NCI-H460 (cell line): ENCODE measurements around the gene TCAP. TPM values are rescaled to one million over a fixed set of nuclear protein-coding genes. Genes with fewer than 3 reads are reported as not detected.

ENCODE experiments used
- DNase-seq: peaks from one replicate; pipeline ENCODE4 v3.0.0-alpha.2; 2016; ENCODE audit warnings: low read depth; ENCODE audit errors: extremely low read depth
- total RNA-seq: library from RNA; depleted of rRNA; stranded (reverse); fragments of >200 nt; shearing (Covaris generic); gene quantifications from 2 replicates; pipeline ENCODE4 v1.2.3, GENCODE V29; 2014

Gene TCAP
- total RNA-seq, 1 experiment from 2014 or later, result 1.1 TPM

GRCh38 chr17:39665642-39666224, 584 bp downstream of the TCAP start:
- DNase-seq, result no peak

- no peak for DNase-seq
Observed at GRCh38 chr17:39666231-39666600, 1.1 kb downstream of the TCAP start.

GRCh38 chr17:39666601-39667261, 1.6 kb downstream of the TCAP start:
- DNase-seq, result no peak

GRCh38 chr17:39667262-39667944, 2.3 kb downstream of the TCAP start:
- DNase-seq, result no peak

- peak; percentile 59 for DNase-seq
Observed at GRCh38 chr17:39667945-39668924, 3.1 kb downstream of the TCAP start, which contains the start of gene PNMT. TSS of gene PNMT (plus strand) at chr17:39668453. CDS start at chr17:39668476, 23 bp downstream.

GRCh38 chr17:39669897-39670735, 5.0 kb downstream of the TCAP start:
- DNase-seq, result no peak

GRCh38 chr17:39670746-39671145, 5.6 kb downstream of the TCAP start:
- no peak for DNase-seq

GRCh38 chr17:39671651-39672521, 6.7 kb downstream of the TCAP start:
- DNase-seq, result peak; percentile 23

- DNase-seq, result no peak
Observed at GRCh38 chr17:39672522-39673334, 7.6 kb downstream of the TCAP start.

- DNase-seq, result no peak
Observed at GRCh38 chr17:39673335-39674081, 8.4 kb downstream of the TCAP start.

GRCh38 chr17:39674179-39674578, 9.0 kb downstream of the TCAP start:
- no peak for DNase-seq

- DNase-seq, result no peak
Observed at GRCh38 chr17:39674702-39675389, 9.7 kb downstream of the TCAP start.

GRCh38 chr17:39675390-39676082, 10.4 kb downstream of the TCAP start:
- DNase-seq, result no peak

GRCh38 chr17:39676198-39676819, 11.2 kb downstream of the TCAP start:
- DNase-seq, result no peak

- no peak for DNase-seq
Observed at GRCh38 chr17:39677072-39677471, 11.9 kb downstream of the TCAP start.
